GM19240 (cell line): ENCODE results near the gene MEGF11.

Experiments
- DNase-seq: peaks from one replicate; pipeline ENCODE4 v3.0.0; 2011; ENCODE audit warnings: low spot score; ENCODE audit not compliant: insufficient read length

Gene MEGF11

GRCh38 chr15:66144978-66145725, 108.4 kb downstream of the MEGF11 start:
- DNase-seq: no peak

- DNase-seq: no peak
Measured at GRCh38 chr15:66142285-66142684, 111.3 kb downstream of the MEGF11 start.

GRCh38 chr15:66139591-66140207, 113.9 kb downstream of the MEGF11 start:
- no peak for DNase-seq

- DNase-seq: no peak
Measured at GRCh38 chr15:66138892-66139590, 114.5 kb downstream of the MEGF11 start.

- no peak for DNase-seq
Measured at GRCh38 chr15:66138096-66138783, 115.3 kb downstream of the MEGF11 start.

GRCh38 chr15:66136948-66137347, 116.6 kb downstream of the MEGF11 start:
- no peak for DNase-seq

- no peak for DNase-seq
Measured at GRCh38 chr15:66135664-66136063, 117.9 kb downstream of the MEGF11 start.

- no peak for DNase-seq
Measured at GRCh38 chr15:66134284-66134683, 119.3 kb downstream of the MEGF11 start.

- no peak for DNase-seq
Measured at GRCh38 chr15:66133247-66133885, 120.2 kb downstream of the MEGF11 start.

- no peak for DNase-seq
Measured at GRCh38 chr15:66132251-66132816, 121.2 kb downstream of the MEGF11 start.

GRCh38 chr15:66131831-66132230, 121.7 kb downstream of the MEGF11 start:
- no peak for DNase-seq

GRCh38 chr15:66131200-66131599, 122.3 kb downstream of the MEGF11 start:
- DNase-seq: no peak

- DNase-seq: no peak
Measured at GRCh38 chr15:66130496-66131034, 123.0 kb downstream of the MEGF11 start.

- no peak for DNase-seq
Measured at GRCh38 chr15:66129586-66129985, 124.0 kb downstream of the MEGF11 start.

- DNase-seq: no peak
Measured at GRCh38 chr15:66128116-66128680, 125.4 kb downstream of the MEGF11 start.

- no peak for DNase-seq
Measured at GRCh38 chr15:66126456-66126855, 127.1 kb downstream of the MEGF11 start.

- DNase-seq: no peak
Measured at GRCh38 chr15:66126031-66126441, 127.5 kb downstream of the MEGF11 start.

- no peak for DNase-seq
Measured at GRCh38 chr15:66124651-66125050, 128.9 kb downstream of the MEGF11 start.

- no peak for DNase-seq
Measured at GRCh38 chr15:66123799-66124198, 129.8 kb downstream of the MEGF11 start.

GRCh38 chr15:66120422-66120821, 133.1 kb downstream of the MEGF11 start:
- DNase-seq: no peak
